Endodermal cell (in vitro differentiated cells): Measurements from ENCODE around the gene CNOT4. TPM values are rescaled to one million over a fixed set of nuclear protein-coding genes. Genes with fewer than 3 reads are reported as not detected.

Source experiments
- DNase-seq: peaks from one replicate; pipeline ENCODE4 v3.0.0-alpha.2; 2017
- H3K27ac ChIP-seq: 2 replicates; pipeline ENCODE4 v1.5.1; 2013; ENCODE audit warnings: mild to moderate bottlenecking, low read depth, low read length, moderate library complexity
- H3K27me3 ChIP-seq: 2 replicates; pipeline ENCODE4 v1.6.1; 2013; ENCODE audit warnings: mild to moderate bottlenecking, low read length, moderate library complexity; ENCODE audit not compliant: insufficient read depth, control insufficient read depth, poor library complexity, severe bottlenecking
- H3K36me3 ChIP-seq: 2 replicates; pipeline ENCODE4 v1.7.0; 2013; ENCODE audit warnings: mild to moderate bottlenecking, low read length, moderate library complexity; ENCODE audit not compliant: control insufficient read depth, insufficient read depth
- H3K4me1 ChIP-seq: one replicate; pipeline ENCODE4 v1.7.0; 2013; ENCODE audit warnings: low read length; ENCODE audit not compliant: control insufficient read depth, insufficient read depth
- H3K4me3 ChIP-seq: 2 replicates; pipeline ENCODE4 v1.5.1; 2013; ENCODE audit warnings: mild to moderate bottlenecking, low read length, moderate library complexity
- H3K9ac ChIP-seq: 2 replicates; pipeline ENCODE4 v1.6.1; 2013; ENCODE audit warnings: mild to moderate bottlenecking, low read length, moderate library complexity; ENCODE audit not compliant: poor library complexity, severe bottlenecking; ENCODE audit errors: extremely low read depth
- H3K9me3 ChIP-seq: 2 replicates; pipeline ENCODE4 v1.6.1; 2013; ENCODE audit warnings: mild to moderate bottlenecking, low read length, moderate library complexity; ENCODE audit not compliant: control insufficient read depth
- H3K27ac Mint-ChIP-seq: 2 replicates; pipeline ENCODE4 v1.8.0; 2020; ENCODE audit warnings: mixed read lengths
- H3K27me3 Mint-ChIP-seq: 2 replicates; pipeline ENCODE4 v1.8.0; 2021; ENCODE audit warnings: mild to moderate bottlenecking, mixed read lengths; ENCODE audit not compliant: insufficient read depth
- H3K36me3 Mint-ChIP-seq: 2 replicates; pipeline ENCODE4 v1.8.0; 2020; ENCODE audit warnings: low read depth, mixed read lengths
- H3K4me1 Mint-ChIP-seq: 2 replicates; pipeline ENCODE4 v1.8.0; 2020; ENCODE audit warnings: mixed read lengths
- H3K4me3 Mint-ChIP-seq: 2 replicates; pipeline ENCODE4 v1.8.0; 2020; ENCODE audit warnings: mild to moderate bottlenecking, moderate library complexity, mixed read lengths
- H3K9me3 Mint-ChIP-seq: 2 replicates; pipeline ENCODE4 v1.8.0; 2020; ENCODE audit warnings: mild to moderate bottlenecking, mixed read lengths
- WGBS, 2 experiments: methylation state at CpG; one replicate each; pipeline versions ENCODE4 v1.1.5 to v1.1.7; 2013; ENCODE audit warnings: missing lambda C conversion rate in 2 of 2, mixed read lengths in 1 of 2; ENCODE audit not compliant: insufficient coverage in 1 of 2, insufficient read length in 1 of 2; 5-methylcytosine and 5-hydroxymethylcytosine counted together
- total RNA-seq, 2 donors: library from RNA; stranded (reverse); fragmentation: NEBNext Ultra II Directional in 1 of 2; extraction: Animal tissue kit (Norgen Biotek cat#: 25700) in 1 of 2; gene quantifications; 2 replicates in 1 of 2; 3 replicates in 1 of 2; pipeline ENCODE4 v1.2.1, GENCODE V29; 2021
- TF ChIP-seq, protein P1 (sequence below): fragments of 200-600 bp; sonication (generic); conservative IDR thresholded peaks from 2 replicates; pipeline ENCODE4 v1.5.0; 2021; ENCODE audit warnings: antibody characterized with exemption, mild to moderate bottlenecking

The CNOT4 gene
- total RNA-seq, 2 donors from 2014 or later: 22.7 to 23.8 TPM

GRCh38 chr7:135349746-135350145, 160.2 kb downstream of the CNOT4 start:
- TF ChIP-seq, protein P1, sequence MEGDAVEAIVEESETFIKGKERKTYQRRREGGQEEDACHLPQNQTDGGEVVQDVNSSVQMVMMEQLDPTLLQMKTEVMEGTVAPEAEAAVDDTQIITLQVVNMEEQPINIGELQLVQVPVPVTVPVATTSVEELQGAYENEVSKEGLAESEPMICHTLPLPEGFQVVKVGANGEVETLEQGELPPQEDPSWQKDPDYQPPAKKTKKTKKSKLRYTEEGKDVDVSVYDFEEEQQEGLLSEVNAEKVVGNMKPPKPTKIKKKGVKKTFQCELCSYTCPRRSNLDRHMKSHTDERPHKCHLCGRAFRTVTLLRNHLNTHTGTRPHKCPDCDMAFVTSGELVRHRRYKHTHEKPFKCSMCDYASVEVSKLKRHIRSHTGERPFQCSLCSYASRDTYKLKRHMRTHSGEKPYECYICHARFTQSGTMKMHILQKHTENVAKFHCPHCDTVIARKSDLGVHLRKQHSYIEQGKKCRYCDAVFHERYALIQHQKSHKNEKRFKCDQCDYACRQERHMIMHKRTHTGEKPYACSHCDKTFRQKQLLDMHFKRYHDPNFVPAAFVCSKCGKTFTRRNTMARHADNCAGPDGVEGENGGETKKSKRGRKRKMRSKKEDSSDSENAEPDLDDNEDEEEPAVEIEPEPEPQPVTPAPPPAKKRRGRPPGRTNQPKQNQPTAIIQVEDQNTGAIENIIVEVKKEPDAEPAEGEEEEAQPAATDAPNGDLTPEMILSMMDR: no peak

GRCh38 chr7:135348493-135348892, 161.4 kb downstream of the CNOT4 start:
- no peak overlapping the region for H3K27ac ChIP-seq
- no peaks in the 10 kb centered on the region for H3K4me1 Mint-ChIP-seq
- no peaks in the 10 kb centered on the region for H3K9me3 Mint-ChIP-seq
- H3K4me3 ChIP-seq: no peak overlapping the region
- H3K36me3 ChIP-seq: no peaks in the 10 kb centered on the region
- no peak for DNase-seq
- TF ChIP-seq, protein P1: no peak
- H3K27me3 ChIP-seq: peaks cover 11% of the 10 kb centered on the region
- H3K27ac Mint-ChIP-seq: no peak overlapping the region
- peaks cover 1% of the 10 kb centered on the region for H3K27me3 Mint-ChIP-seq
- H3K9me3 ChIP-seq: no peaks in the 10 kb centered on the region
- H3K36me3 Mint-ChIP-seq: no peaks in the 10 kb centered on the region
- no peak overlapping the region for H3K4me3 Mint-ChIP-seq
- no peaks in the 10 kb centered on the region for H3K4me1 ChIP-seq
- H3K9ac ChIP-seq: no peak overlapping the region

More at GRCh38 chr7:135349746-135350145, 160.2 kb downstream of the CNOT4 start:
- Mint-ChIP-seq H3K27ac (no peak overlapping the region), H3K27me3 (no peaks in the 10 kb centered on the region), H3K4me3 (no peak overlapping the region), H3K4me1 (no peaks in the 10 kb centered on the region), H3K36me3 (no peaks in the 10 kb centered on the region), H3K9me3 (no peaks in the 10 kb centered on the region)
- no peak overlapping the region for H3K4me3 ChIP-seq
- H3K9ac ChIP-seq: no peak overlapping the region
- H3K27ac ChIP-seq: no peak overlapping the region
- H3K4me1 ChIP-seq: no peaks in the 10 kb centered on the region
- WGBS, 2 experiments: 80 to 100% methylated on average over 1 of the region's 1 CpG
- no peaks in the 10 kb centered on the region for H3K36me3 ChIP-seq
- DNase-seq: no peak
- peaks cover 5% of the 10 kb centered on the region for H3K27me3 ChIP-seq
- no peaks in the 10 kb centered on the region for H3K9me3 ChIP-seq

DNA sequence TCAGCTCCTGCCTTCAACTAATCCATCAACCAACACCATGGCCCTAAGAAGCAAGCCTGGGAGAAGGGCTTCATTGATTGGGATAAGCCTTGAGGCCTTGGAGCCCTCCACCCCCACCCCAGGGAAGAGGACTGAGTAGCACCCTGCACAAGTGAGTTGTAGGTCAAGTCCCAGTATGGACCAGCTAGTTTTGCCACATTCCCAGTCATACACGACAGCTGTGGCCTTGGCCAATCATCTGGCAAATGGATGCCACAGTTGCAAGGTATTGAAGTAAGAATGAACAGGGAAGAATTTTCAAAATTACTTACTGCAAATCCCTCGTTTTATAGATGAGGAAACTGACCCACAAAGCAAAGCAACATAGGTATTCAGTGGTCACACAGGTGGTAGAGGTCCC, 166.5 kb downstream of the CNOT4 start:
- Histone ChIP-seq H3K27ac (no peak overlapping the region), H3K36me3 (no peaks in the 10 kb centered on the region), H3K9me3 (no peaks in the 10 kb centered on the region), H3K4me1 (no peaks in the 10 kb centered on the region), H3K4me3 (no peak overlapping the region), H3K27me3 (peaks cover 11% of the 10 kb centered on the region), H3K9ac (no peak overlapping the region)
- 80 to 86% methylated on average over 2 of the region's 2 CpGs for WGBS, 2 experiments
- TF ChIP-seq, protein P1: no peak
- no peak for DNase-seq
- H3K27me3 Mint-ChIP-seq: peaks cover 1% of the 10 kb centered on the region
- no peaks in the 10 kb centered on the region for H3K4me1 Mint-ChIP-seq
- no peaks in the 10 kb centered on the region for H3K9me3 Mint-ChIP-seq
- no peaks in the 10 kb centered on the region for H3K36me3 Mint-ChIP-seq
- H3K4me3 Mint-ChIP-seq: no peak overlapping the region
- no peak overlapping the region for H3K27ac Mint-ChIP-seq
